Activated CD4-positive, alpha-beta T cell treated with anti-CD3 and anti-CD28 coated beads for 4 hours (primary cell): ENCODE measurements around the gene PROSER2.
A peak's percentile ranks its signal among the peaks of the same experiment; 100 is the strongest.

ENCODE experiments used
- DNase-seq, 2 donors: peaks; one replicate each; pipeline ENCODE4 v3.0.0-alpha.2; 2020

PROSER2 gene

DNA sequence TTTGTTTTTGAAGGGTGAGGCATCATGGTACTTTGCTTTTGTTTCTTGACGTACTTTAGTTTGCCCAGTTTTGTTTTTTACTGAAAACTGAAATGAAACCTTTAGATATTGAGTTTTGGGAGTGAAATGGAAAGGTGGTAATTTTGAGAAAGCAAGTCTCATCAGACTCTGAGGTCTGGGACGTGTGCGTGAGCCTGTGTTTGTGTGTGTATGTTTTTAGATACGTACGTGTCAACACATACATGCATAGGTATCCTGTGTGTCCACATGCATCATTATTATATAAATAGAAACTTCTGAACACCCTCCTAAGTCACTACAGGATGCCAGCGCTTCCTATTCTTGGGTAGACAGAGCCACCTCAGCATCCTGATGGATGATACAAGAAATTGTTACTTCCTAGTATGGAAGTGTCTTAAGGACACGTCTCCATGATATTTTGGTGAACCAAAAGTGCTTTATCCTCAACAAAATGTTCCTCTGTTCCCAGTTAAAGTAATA lies 47.8 kb downstream of the PROSER2 start:
- DNase-seq = no peak

- DNase-seq = no peak
Measured at GRCh38 chr10:11871466-11871865, 48.3 kb downstream of the PROSER2 start.

DNA sequence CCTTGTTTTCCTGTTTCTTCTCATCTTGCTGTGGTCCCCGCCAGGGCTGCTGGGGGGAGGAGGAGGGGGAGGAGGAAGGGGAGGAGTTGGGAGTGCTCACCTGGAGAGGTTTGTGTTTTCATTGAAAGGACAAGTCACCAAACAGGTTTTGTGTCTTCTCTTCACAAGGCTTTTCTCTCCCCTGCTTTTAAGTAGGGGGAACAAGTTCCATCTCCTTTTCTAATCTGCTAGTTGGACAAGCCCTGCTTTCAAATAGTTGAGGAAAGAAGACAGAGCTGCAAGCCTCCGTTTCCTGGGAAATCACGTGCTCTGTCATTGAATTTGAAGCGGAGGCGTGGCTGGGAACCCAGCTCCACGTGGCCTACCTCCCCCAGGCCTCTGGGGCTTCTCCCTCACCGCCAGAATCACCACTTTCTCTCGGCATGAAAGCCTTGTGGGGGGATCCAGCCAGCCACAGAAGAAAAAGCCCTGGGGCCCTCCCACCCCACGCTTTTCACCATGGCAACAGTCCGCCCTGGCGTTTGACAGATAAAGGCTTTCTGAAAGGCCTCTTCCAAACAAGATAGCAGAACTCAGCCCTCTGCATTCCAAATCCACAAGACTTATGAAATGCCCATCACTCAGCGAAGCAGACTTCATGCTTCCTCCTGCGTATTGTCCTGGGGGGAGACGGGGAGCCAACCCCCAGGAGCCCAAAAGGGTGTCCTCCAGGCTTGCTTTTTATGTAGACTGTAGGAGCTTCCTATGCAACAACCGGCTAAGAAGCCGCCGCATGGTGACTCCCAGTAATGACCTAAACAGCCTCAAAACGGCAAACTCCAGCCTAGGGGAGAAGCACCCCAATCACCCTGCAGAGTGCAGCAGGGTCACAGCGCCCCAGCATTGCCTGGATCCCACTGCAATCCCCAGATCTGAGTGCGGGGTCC lies 51.7 kb downstream of the PROSER2 start:
- DNase-seq = peak; percentile 29 to 37

- DNase-seq = no peak
Measured at GRCh38 chr10:11875494-11876281, 52.5 kb downstream of the PROSER2 start.

- no peak for DNase-seq
Measured at GRCh38 chr10:11876324-11876723, 53.2 kb downstream of the PROSER2 start.

DNA sequence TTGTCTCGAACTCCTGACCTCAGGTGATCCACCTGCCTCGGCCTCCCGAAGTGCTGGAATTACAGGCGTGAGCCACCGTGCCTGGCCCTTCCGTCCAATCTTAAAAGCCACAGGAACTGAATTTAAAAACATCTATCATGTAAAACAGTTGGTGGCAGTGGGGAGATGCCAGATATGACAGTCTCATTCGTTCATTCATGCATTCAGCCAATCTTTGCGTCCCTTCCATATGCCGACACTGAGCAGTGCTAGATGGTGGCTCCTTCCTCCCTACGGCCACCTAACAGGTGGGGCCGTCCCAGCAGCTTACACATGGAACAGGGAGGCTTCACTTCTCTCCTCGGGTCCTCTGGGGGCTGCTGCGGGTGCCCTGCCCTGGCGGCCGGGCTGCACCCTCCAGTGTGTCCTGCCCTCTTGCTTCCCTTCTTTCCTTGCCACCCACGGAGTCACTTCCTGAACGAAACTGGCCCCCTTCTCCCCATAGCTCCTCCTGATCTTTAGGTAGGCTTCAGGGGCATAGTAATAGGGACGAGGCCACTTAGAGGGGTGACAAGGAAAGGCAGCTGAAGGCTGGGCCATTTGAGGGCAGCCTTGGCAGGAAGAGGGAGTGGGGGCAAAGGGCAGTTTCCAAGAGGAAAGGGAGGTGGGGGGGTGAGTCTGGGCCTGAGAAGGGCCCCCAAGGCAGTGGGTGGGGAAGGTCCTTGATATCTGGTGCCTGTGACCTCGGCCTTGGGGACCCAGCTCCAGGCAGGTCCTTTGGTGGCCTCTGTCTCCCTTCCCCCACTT lies 53.8 kb downstream of the PROSER2 start:
- no peak for DNase-seq

DNA sequence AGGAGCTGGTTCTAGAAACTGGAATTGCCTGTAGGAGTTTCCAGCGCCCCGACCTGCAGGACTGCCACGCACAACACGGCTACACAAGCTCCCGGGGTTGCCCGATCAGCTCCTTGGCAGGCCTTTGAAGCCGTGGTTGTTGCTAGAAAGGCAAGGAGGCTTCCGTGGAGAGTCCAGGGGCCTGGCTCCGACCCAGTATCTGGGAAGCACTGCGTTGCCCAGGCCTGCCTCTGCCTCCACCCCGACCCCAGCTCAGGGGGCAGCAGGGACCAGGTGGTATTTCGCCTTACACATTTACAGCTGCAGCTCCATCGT lies 54.4 kb downstream of the PROSER2 start:
- no peak for DNase-seq

GRCh38 chr10:11878776-11879175 lies 55.6 kb downstream of the PROSER2 start:
- no peak for DNase-seq

DNA sequence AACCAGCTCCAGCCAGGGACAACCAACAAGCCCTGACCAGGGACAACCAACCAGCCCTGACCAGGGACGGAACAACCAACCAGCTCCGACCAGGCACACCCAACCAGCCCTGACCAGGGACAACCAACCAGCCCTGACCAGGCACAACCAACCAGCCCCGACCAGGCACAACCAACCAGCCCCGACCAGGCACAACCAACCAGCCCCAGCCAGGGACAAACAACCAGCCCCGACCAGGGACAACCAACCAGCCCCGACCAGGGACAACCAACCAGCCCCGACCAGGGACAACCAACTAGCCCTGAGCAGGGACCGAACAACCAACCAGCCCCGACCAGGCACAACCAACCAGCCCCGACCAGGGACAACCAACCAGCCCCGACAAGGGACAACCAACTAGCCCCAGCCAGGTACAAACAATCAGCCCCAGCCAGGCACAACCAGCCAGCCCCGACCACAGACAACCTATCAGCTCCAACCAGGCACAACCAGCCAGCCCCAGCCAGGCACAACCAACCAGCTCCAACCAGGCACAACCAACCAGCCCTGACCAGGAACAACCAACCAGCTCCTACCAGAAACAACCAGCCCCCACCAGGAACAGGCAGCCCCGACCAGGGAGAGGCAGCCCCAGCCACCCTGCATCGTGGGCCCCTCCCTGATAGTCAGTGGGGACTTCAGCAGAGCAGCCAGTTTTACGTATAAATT lies 56.4 kb downstream of the PROSER2 start:
- no peak for DNase-seq

DNA sequence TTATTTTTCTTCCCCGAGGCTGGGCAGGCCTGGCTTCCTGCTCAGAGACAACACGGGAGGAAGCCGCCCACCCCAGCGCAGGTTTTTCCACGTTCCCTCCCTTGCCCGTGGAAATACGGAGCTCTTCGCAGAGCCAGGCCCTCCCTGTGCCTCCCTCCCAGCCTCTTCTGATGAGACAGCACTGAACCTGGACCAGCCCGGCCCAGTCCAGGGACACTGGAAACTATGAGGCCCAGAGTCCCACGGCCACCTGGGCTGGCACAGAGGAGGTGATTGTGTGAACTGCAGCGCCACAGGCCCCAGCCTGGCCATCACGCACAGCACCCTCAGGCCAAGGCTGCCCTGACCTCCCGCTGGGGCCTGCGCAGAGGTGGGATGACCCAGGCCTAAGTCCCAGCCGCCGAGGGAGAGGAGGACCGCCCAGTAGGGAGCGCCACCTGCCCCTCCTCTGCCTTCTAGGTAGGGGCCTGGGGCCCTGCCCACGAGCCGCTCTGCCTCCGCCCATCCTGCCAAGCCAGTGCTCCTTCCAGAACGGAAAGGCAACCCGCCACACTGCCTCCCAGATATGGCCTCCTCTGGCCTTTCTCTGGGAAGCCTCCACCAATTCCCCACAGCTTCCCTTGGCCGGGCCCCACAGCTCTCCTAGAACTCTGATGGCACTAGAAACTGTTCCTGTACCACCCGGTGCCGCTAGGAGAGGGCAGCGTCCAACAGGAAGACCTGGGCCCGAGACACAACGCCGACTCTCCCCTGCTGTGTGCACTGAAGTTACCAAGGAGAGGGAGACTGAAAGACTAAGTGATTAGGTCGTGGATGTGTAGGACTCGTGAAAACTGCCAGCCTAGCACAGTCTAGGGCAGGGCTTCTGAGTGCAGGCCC lies 57.2 kb downstream of the PROSER2 start:
- DNase-seq = no peak

- DNase-seq = no peak
Measured at GRCh38 chr10:11881030-11881476, 57.9 kb downstream of the PROSER2 start.

DNA sequence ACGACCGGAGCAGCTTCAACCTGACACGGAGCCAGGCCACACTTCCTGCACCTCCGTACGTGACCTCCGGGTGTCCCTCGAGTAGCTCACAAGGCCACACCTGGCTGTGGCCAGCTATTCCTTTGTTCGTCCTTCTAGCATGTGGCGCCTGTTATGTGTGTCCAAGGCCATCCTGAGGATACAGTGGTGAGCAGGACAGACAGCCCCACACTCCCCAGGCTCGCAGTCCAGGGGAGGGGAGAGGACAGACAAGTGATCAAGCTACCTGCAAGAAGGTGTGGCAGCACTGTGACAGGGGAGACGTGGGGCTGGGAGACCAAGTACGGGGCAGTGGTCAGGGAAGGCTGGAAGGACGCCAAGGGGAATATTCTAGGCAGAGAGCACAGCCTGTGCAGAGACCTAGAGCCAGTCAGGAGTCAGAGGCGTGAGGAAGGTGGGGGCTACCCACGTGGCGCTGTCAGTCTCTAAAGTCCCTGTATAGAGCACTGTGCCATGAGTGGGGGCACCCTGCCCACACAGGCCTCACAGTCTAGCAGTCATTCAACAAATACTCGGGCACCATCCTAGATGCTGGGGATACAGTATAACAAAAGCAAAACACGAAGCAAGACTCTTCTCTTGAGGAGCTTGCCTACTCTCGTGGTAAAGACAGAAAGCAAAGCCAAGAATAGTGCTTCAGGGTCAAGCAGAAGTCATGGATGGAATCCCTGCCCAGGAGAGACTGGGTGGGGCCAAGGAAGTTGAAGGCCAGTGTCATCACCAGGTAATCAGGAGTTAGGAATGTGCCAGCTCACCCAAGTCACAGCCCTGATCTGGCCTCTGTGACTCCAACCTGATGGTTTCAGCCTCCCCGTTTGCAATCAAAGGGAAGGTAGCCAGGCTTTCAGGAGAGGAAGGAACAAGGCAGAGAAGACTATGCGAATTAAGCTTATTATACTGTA lies 58.6 kb downstream of the PROSER2 start:
- no peak for DNase-seq

DNA sequence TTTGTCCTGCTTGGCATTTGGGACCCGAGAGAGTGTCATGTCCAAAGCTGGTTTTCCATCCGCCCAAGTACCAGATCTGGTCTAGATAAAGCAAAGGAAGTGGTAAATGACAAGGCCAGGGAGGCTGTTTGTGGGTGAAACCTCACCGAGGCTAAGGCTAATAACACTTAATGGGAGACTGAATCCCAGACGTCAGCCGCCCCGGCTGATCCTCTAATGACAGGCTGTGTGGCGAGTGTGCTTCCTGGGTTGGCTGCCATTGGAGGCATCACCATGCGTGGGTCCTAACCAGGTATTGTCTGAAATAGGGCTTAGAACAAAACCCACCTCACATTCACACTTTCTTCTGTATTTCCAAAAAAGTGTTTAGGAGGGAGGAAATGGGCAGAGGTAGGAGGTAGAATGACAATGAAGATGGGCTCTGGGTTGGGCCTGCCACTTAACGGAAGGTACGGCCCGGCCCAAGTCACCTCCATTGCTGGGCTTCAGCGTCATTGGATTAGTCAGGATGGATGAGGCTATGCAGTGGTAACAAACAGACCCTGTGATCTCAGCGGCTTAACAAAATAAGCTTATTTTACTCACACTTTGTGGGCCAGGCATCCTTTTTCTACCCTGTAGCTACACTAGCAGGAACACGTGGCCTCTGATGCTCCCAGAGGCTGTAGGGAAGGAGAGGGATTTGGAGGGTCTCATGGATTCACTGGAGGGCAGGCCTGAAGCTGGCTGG lies 59.7 kb downstream of the PROSER2 start:
- no peak for DNase-seq

- DNase-seq = no peak
Measured at GRCh38 chr10:11884706-11885423, 61.7 kb downstream of the PROSER2 start.

DNA sequence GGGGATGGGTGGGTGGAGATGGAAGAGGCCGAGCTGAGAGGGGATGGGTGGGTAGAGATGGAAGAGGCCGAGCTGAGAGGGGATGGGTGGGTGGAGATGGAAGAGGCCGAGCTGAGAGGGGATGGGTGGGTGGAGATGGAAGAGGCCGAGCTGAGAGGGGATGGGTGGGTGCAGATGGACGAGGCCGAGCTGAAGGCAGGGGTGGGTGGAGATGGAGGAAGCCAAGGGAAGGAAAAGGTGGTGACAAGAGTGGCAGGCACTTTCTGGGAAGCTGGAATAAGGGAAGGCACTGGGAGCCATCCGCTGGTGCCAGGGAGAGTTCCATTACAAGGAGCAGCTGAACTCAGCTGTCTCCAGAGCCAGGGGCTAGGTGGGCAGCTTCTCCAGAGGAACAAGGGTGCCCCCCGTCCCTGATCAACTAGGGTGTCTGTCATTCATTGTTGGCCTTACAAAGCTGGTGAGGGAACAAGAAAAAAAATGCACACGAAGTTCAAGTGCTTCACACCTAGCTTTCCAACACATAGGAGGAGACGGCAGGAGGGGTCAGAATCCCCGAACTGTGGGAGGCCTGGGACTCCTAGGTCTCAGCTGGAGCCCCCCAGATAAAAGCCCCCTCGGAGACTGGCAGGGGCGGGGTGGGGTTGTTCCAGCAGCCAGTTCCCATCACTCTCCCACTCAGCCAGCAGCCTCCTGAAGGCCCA lies 62.4 kb downstream of the PROSER2 start:
- DNase-seq = no peak

- no peak for DNase-seq
Measured at GRCh38 chr10:11886138-11886474, 63.0 kb downstream of the PROSER2 start.

DNA sequence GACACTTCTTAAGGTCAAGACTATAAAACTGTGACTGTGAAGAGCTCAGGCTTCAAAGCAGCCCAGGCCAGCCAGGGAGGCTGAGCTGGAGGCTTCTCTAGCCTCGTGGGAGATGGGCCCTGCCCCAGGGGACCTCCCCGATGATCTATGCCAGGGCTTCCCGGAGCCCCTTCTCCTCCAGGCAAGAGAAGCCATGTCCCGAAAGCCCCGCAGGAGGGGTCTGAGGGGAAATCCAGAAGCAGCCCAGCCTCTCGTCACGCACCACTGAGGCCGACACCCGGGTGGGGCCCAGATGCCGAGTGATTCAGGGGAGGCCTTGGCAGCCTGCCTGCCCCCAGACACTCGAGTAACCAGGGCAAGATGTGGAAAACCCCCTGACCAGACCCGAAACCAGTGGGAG lies 63.7 kb downstream of the PROSER2 start:
- no peak for DNase-seq
